Motor neuron (in vitro differentiated cells): ENCODE results near the gene PPP1R12C. TPM values are rescaled to one million over a fixed set of nuclear protein-coding genes. Genes with fewer than 3 reads are reported as not detected.
"Not testable (repeated sequence)": the region's sequence is repeated elsewhere in the genome, so short reads cannot be mapped to it uniquely, and the experiment has no call there.

Source experiments
- ATAC-seq, 8 experiments: fragments of 200-7000 bp; cut with Tn5 transposase; replicated peaks in 6 of 8; 2 replicates each; pipeline ENCODE4 v1.8.0; 2021; ENCODE audit warnings: mild to moderate bottlenecking in 8 of 8, moderate library complexity in 8 of 8
- H3K27ac ChIP-seq, 2 donors: fragments of 250-450 bp; sonication (Bioruptor Pico); 2 replicates each; pipeline ENCODE4 v1.9.0; 2021; ENCODE audit warnings: antibody characterized with exemption in 2 of 2, mild to moderate bottlenecking in 2 of 2, moderate library complexity in 1 of 2
- H3K4me1 ChIP-seq, 2 donors: fragments of 250-450 bp; sonication (Bioruptor Pico); replicated peaks in 1 of 2; 2 replicates each; pipeline ENCODE4 v1.6.1; 2021; ENCODE audit warnings: antibody characterized with exemption in 2 of 2, mild to moderate bottlenecking in 2 of 2, moderate library complexity in 1 of 2
- H3K4me3 ChIP-seq, 5 donors: fragments of 250-450 bp; sonication (Bioruptor Pico); 2 replicates each; pipeline ENCODE4 v1.9.0; 2021; ENCODE audit warnings: antibody characterized with exemption in 5 of 5, mild to moderate bottlenecking in 5 of 5, moderate library complexity in 4 of 5
- WGBS, 10 experiments: fragments of 450-650 bp; shearing (Covaris generic); methylation state at CpG; one replicate each; pipeline ENCODE4 v1.0.0; 2022; 5-methylcytosine and 5-hydroxymethylcytosine counted together
- in situ Hi-C, 9 experiments: fragments of 400-800 bp; cut with MboI; loops; one replicate each; pipeline ENCODE4 v1.15.0; 2021; ENCODE audit warnings: low sequenced_read_pairs in 9 of 9, low pct_unique_long_range_greater_than_20kb in 2 of 9; ENCODE audit not compliant: unreplicated experiment in 9 of 9
- total RNA-seq, 8 experiments: library from RNA; unstranded; fragments of 300-600 nt; gene quantifications; 2 replicates each; pipeline versions ENCODE4 v1.2.3 to v1.2.4, GENCODE V29; 2022

Gene PPP1R12C
- total RNA-seq, 8 experiments from 2014 or later = 16.6 to 66.3 (median 36.7) TPM

DNA sequence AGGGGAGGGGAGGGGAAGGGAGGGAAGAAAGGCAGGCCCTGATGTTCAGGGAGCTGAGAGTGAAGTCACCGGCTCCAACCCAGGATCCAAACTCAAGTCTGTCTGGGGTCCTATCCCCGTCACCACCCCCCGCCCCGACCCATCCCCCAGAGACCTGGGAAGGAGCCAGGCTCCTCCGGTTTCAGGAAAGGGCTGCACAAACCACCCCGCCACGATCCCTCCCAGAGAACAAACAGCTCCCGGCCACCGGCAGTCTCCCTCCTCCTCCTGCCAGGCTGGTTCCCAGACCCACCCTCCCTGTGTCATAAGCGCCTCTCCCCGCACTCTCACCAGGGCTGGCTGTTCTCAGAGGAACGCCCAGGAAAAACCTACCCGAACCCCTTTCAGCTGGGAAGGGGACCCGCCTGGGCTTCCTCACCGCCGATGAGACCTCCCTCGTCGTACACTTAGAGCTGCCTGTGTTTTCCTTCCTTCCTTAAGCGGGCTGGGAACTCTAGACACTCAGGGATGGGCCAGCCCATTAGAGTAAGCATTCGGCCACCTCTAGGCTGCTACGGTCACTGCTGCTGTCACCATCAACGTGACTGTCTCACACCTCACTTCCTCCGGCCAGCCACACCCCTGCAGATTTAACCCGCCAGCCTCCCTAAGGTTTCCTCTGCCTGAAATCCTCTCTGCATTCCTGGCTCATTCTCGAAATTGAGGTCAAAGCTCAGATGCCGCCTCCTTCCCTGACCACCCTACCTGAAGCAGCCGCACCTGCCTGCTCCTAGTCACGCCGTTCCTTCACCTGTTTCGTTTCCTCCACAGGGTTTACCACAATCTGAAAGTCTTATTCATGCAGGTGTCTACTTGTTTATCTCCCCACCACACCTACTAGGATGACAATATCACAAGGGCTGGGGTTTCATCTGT is 48.2 kb downstream of the PPP1R12C start:
- 0 to 34% (median 17%) methylated on average over 2 to 9 of the region's 30 CpGs; no CpG with 5 or more reads in 3 of the 10 experiments for WGBS, 10 experiments
- peak; percentile 75 to 96 (median 94) for ATAC-seq
- H3K4me3 ChIP-seq = peak overlapping the region; percentile 21 to 55 (median 33)
- no peaks in the 10 kb centered on the region for H3K4me1 ChIP-seq
- in situ Hi-C loops = no loop called here
- peak overlapping the region in 1 of 2 donors; percentile 65 for H3K27ac ChIP-seq

DNA sequence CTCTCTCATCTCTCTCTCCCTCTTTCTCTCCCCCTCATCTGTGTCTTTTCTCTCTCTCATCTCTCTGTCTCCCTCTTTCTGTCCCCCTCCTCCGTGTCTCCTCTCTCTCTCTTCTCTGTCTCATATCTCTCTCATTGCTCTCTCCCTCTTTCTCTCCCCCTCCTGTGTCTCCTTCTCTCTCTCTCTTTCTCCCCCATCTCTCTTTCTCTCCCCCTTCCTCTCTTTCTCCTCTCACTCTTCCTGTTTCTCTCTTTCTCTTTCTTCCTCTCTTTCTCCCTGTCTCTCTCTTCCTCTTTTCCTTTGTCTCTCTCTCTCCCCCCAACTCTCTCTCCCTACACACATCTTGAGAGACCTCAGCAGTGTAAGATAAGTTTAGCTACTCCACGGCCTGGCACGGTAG is 49.6 kb downstream of the PPP1R12C start:
- Histone ChIP-seq H3K4me3 (no peak overlapping the region), H3K27ac (no peak overlapping the region), H3K4me1 (no peaks in the 10 kb centered on the region)
- ATAC-seq = no peak
- WGBS, 10 experiments = 0 to 100% (median 33%) methylated on average over 1 to 3 of the region's 3 CpGs; no CpG with 5 or more reads in 2 of the 10 experiments
- in situ Hi-C loops = no loop called here

DNA sequence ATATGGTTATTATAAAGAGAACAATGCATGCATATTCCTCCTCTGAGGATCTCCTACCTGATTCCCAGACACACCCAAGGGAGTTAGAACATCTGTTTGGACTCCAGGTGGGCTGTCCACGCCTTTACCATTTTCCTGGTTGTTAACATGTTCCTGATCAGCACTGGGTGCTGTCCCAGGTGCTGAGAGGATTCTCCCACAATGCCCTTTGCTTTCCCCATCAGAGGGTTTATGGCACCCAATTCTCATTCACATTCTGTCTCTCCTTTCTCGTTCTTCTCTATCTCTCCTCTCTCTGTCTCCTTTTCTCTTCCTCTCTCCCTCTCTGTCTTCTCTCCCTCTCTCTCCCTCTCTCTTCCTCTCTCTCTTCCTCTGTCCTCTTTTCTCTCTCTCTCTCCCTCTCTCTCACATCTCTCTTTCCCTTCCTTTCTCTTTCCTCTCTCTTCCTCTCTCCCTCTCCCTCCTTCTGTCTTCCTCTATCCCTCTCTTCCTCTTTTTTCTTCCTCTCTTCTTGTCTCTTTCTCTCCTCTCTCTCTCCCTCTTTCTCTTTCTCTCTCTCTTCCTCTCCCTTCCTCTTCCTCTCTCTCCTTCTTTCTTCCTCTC is 51.2 kb downstream of the PPP1R12C start:
- Histone ChIP-seq H3K27ac (no peak overlapping the region), H3K4me3 (no peak overlapping the region), H3K4me1 (no peaks in the 10 kb centered on the region)
- no peak for ATAC-seq
- WGBS, 10 experiments = 0 to 44% (median 19%) methylated on average over 1 to 2 of the region's 2 CpGs; no CpG with 5 or more reads in 2 of the 10 experiments
- in situ Hi-C loops = no loop called here

DNA sequence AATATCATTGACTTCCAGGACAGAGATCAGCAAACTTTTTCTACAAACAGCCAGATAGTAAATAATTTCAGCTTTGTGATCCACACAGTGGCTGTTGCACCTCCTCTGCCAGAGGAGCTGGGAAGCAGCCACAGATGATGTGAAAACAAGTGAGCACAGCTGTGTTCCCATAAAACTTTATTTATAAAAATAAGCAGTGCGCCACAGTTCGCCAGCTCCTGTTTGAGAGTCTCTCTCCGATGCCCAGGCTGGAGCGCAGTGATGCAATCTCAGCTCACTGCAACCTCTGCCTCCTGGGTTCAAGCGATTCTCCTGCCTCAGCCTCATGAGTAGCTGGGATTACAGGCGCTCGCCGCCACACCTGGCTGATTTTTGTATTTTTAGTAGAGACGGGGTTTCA is 51.9 kb downstream of the PPP1R12C start:
- H3K4me3 ChIP-seq, H3K4me1 ChIP-seq, H3K27ac ChIP-seq, in situ Hi-C loops, ATAC-seq: not testable (repeated sequence)
- WGBS, 10 experiments = 58 to 89% (median 75%) methylated on average over 4 to 9 of the region's 9 CpGs; no CpG with 5 or more reads in 3 of the 10 experiments

DNA sequence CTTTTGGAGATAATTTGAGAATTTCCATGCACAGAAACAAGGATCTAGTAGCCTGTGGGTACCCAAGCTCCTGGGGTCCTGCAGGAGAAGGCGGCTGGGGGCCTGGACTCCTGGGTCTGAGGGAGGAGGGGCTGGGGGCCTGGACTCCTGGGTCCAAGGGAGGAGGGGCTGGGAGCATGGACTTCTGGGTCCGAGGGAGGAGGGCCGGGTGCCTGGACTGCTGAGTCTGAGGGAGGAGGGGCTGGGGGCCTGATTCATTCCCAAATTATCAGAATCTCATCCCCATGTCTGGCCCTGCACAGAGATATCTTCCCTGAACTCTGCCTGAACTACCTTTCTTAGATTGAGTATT is 54.0 kb downstream of the PPP1R12C start:
- WGBS, 10 experiments = 43% methylated on average over 1 of the region's 3 CpGs; no CpG with 5 or more reads in 9 of the 10 experiments
- H3K4me3 ChIP-seq = peak overlapping the region; percentile 61 to 79 (median 71)
- no peaks in the 10 kb centered on the region for H3K4me1 ChIP-seq
- in situ Hi-C loops = no loop called here
- ATAC-seq = no peak
- no peak overlapping the region for H3K27ac ChIP-seq

DNA sequence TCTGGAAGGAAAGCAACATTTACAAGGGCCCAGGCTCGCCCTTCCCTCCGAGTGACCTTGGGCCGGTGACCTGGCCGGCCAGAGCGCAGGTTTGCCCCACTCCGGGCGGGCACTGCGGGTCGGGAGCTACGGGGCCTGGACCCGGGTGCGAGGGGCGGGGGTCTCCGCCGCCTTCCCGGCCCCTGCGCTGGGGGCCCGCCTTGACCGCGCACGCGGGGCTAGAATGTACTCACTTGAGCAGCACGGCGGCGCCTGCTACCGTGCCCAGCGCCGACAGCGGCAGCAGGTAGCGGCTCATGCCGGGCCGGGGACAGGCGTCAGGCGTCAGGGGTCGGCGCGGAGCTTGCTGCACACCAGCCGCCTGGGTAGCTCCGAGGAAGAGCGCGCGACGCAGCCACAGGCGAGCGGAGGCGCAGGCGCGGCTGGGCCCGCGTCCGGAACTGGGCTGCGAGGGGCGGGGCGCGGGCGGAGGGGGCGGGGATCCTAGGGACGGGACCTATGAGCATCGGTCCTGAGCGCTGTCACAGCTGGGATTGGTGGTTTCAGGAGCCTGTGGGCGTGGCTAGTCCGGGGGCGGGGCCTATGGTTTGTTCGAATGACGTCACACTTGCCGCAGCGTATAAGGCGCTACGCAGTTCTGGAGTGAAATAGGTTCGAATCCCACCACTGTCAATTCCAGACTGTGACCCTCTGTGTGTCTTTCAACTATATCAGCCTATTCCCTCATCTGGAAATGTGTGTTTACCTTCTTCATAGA is 54.5 kb downstream of the PPP1R12C start, which contains the start of gene RDH13:
RDH13 (minus strand) TSS at position 414 of the 757 bp plus-strand sequence; CDS start at position 298, 116 bp downstream.
- H3K4me1 ChIP-seq = no peaks in the 10 kb centered on the region
- ATAC-seq = peak; percentile 97 to 99 (median 98)
- peak within 1 kb of the TSS; percentile 61 to 79 (median 71) for H3K4me3 ChIP-seq
- peak within 1 kb of the TSS in 1 of 2 donors; percentile 63 for H3K27ac ChIP-seq
- 0 to 3% (median 0%) methylated on average over 3 to 6 of the region's 70 CpGs; no CpG with 5 or more reads in 5 of the 10 experiments for WGBS, 10 experiments
- in situ Hi-C loops = no loop called here

DNA sequence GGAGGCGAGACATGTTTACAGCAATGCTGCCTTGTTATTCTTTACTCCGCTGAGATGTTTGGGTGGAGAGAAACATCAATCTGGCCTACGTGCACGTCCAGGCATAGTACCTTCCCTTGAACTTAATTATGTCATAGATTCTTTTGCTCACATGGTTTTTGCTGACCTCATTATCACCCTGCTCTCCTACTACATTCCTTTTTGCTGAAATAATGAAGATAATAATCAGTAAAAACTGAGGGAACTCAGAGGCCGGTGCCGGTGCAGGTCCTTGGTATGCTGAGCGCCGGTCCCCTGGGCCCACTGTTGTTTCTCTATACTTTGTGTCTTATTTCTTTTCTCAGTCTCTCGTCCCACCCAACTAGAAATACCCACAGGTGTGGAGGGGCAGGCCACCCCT is 57.1 kb downstream of the PPP1R12C start:
- H3K27ac ChIP-seq, H3K4me3 ChIP-seq, ATAC-seq, H3K4me1 ChIP-seq, in situ Hi-C loops: not testable (repeated sequence)
- WGBS, 10 experiments = 87 to 100% (median 97%) methylated on average over 2 to 5 of the region's 9 CpGs; no CpG with 5 or more reads in 4 of the 10 experiments

DNA sequence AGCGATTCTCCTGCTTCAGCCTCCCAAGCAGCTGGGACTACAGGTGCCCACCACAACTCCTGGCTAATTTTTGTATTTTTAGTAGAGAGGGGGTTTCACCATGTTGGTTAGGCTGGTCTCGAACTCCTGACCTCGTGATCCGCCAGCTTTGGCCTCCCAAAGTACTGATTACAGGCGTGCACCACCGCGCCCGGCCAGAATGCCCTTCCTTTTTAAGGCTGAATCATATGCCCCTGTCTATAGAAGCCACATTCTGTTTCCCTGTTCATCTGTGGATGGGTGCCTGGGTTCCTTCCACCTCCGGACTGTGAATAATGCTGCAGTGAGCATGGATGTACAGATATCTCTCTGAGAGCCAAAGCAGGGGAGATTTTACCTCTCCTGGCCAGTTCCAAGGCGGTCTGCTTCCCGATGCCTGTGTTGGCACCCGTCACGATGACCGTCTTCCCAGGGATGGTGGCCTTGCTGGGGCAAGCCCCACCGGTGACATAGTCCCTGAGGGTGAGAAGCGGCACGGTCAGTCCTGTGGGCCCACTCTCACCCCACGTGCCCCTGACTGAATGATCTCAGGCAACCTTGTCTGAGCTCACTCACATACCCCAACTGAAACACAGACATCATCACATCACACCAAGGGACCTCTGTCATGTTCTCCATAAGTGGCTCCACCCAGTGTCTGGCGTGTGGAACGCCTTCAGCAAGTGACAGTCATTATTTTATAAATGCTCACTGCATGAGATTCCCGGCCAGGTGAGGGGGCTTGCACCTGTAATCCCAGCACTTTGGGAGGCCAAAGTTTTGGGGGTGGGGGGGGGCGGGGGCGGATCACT is 58.4 kb downstream of the PPP1R12C start:
- in situ Hi-C loops = no loop called here
- Histone ChIP-seq H3K4me3 (no peak overlapping the region), H3K4me1 (no peaks in the 10 kb centered on the region), H3K27ac (no peak overlapping the region)
- no peak for ATAC-seq
- 64 to 100% (median 99%) methylated on average over 1 to 10 of the region's 23 CpGs; no CpG with 5 or more reads in 1 of the 10 experiments for WGBS, 10 experiments

DNA sequence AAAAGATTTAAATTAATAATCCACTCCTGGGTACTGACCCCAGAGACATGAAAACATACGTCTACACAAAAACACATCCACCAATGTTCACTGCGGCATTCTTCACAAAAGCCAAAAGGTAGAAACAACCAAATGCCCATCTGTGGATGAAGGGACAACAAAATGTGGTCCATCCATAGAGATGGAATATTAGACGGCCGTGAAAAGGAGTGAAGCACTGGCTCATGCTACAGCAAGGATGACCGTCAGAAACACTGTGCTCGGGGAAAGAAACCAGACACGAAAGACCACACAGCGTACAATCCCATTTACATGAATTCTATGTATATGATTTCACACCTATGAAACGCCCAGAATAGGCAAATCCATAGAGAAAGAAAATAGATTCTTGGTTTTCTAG is 60.6 kb downstream of the PPP1R12C start:
- no peak overlapping the region for H3K4me3 ChIP-seq
- no peak overlapping the region for H3K27ac ChIP-seq
- in situ Hi-C loops = no loop called here
- WGBS, 10 experiments = 87 to 100% (median 94%) methylated on average over 1 to 9 of the region's 9 CpGs; no CpG with 5 or more reads in 2 of the 10 experiments
- no peak for ATAC-seq
- H3K4me1 ChIP-seq = no peaks in the 10 kb centered on the region

DNA sequence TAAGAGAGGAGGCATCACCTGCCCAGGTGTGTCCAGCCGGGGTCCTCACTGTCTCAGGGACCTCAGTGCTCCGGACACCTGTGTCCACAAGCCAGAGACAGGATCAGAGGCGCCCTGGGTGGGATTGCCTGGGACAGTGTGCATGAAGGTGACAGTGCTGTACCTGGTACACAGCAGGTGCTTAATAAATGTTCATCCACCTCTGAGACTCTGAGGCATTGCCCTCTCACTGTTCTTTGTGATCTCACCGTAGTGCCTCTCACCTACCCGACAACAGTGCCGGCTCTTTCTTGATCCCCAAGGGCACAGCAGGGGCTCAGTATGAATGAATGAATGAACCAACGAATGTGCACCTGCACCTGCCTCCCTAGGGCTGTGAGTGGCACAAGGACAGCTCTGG is 63.7 kb downstream of the PPP1R12C start:
- 50 to 100% (median 92%) methylated on average over 2 to 5 of the region's 7 CpGs; no CpG with 5 or more reads in 4 of the 10 experiments for WGBS, 10 experiments
- Histone ChIP-seq H3K4me3 (no peak overlapping the region), H3K4me1 (no peaks in the 10 kb centered on the region), H3K27ac (no peak overlapping the region)
- in situ Hi-C loops = no loop called here
- peak in 2 of 8 experiments; percentile 5 to 23 for ATAC-seq

DNA sequence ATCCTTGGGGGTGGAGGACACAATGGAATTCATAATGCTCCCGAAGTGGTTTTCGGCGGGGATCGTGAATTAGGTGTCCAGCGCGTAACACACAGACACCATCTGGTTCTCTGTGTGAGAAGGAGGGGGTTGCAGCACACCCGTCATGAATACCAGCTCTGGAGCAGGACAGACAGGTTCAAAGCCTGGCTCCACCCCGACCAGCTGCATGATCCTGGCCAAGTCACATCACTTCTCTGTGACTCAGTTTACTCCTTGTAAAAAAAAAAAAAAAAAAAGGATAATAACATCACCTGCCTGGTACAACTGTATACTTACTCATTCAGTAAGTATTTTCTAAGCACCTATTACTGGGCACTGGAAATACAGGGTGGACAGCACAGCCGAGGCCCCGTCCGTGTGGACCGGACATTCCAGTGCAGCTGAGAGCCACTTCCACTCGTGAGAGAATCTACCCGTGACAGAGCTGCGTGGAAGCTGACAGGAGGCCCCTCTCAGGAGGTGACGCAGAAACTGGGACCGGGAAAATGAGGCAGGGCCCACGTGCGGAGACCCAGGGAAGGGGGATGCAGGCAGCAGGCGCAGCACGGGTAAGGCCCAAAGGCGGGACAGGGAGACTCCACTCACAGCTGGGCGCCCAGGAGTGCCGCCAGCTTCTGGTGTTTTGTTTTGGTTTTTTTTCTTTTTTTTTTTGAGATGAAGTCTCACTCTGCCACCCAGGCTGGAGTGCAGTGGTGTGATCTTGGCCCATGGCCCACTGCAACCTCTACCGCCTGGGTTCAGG is 66.5 kb downstream of the PPP1R12C start:
- Histone ChIP-seq H3K4me1 (no peaks in the 10 kb centered on the region), H3K4me3 (no peak overlapping the region), H3K27ac (no peak overlapping the region)
- WGBS, 10 experiments = 84 to 100% (median 95%) methylated on average over 2 to 12 of the region's 25 CpGs; no CpG with 5 or more reads in 1 of the 10 experiments
- ATAC-seq = no peak
- in situ Hi-C loops = no loop called here
